ENCODE measurements around the gene C16orf89.

C16orf89 gene

GRCh38 chr16:5027575-5028235 lies 38.1 kb downstream of the C16orf89 start:
- no peak for DNase-seq

DNA sequence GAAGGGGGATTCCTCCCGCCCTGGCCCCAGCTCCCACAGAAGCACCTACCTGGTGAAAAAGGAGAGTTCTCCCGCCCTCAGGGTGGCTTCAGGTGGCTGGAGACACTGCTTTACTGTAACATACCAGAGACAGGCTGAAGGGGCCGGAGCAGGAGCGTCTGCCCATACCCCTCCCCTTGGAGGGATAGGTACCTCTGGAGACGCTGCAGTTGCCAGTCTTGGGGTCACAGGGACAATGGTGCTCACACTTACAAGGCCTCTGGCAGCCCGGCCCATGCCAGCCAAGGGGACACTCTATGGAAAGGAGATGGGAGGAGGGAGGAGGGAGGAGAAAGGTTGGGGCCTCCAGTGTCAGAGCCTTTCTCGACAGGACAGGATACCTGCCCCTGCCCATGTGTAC lies 38.7 kb downstream of the C16orf89 start:
- no peak for DNase-seq

DNA sequence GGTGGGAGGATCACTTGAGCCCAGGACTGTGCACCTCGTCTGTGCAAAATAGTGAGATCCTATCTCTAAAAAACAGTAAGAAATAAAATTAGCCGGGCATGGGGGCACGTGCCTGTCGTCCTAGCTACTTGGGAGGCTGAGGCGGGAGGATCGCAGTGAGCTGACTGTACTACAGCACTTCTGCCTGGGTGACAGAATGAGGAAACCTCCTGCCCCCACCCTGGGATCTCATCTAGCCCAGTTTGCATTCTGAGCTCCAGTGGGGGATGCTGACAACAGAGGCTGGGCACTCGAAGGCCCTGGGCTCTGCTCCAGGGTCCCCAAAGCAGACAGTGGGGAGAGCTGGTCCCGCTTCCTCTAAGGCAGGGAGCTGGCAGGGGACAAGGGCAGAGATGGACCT lies 39.1 kb downstream of the C16orf89 start:
- no peak for DNase-seq

- peak in 1 of 2 donors; percentile 4 for DNase-seq
Observed at GRCh38 chr16:5025171-5025632, 40.6 kb downstream of the C16orf89 start.

DNA sequence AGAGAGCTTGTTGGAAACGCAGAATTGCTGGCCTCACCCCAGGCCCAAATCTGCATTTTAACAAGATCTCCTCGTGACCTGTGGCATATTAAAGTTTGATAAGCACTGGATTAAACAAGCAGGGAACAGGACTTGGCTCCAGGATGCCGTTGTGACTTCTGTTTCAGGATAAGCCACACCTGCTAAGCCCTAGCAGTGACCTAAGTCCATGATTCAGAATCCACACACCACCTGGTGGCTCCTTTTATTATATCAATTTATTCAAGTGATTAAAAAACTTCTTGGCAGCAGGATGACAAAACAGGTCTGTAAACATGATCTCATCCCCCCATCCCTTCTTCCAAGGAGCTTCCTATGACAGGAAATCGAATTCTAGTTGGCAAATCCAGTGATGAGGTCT lies 41.1 kb downstream of the C16orf89 start:
- DNase-seq: no peak

- DNase-seq: no peak
Observed at GRCh38 chr16:5022521-5022920, 43.2 kb downstream of the C16orf89 start.

GRCh38 chr16:5020551-5020950 lies 45.2 kb downstream of the C16orf89 start:
- no peak for DNase-seq

DNA sequence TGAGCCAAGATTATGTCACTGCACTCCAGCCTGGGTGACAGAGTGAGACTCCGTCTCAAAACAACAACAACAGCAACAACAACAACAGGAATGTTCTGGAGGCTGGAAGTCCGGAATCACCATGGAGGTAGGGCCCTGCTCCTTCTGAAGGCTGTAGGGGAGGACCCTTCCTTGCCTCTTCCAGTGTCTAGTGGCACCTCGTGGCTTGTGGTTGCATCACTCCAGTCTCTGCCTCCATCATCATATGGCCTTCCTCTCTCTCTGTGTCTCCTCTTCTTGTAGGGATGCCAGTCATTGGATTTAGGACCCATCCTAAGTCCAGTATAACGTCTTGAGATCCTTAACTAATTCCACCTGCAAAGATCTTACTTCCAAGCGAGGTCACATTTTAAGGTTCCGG lies 46.0 kb downstream of the C16orf89 start:
- no peak for DNase-seq

GRCh38 chr16:5018793-5019192 lies 47.0 kb downstream of the C16orf89 start:
- DNase-seq: no peak

DNA sequence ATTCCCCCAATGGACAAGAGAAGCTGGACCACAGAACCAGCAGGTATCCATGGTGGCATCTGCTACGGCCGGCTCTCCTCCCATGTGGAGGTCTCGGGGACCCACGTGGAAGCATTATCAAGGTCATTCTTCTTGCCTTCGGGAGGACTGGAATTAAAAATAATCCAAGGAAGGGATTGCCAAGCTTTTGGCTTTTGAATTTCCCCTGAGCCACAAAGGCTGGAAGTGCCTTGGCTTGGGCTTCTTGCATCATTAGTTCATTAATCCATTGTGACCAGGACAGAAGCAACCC lies 48.1 kb downstream of the C16orf89 start:
- DNase-seq: no peak

GRCh38 chr16:5016967-5017677 lies 48.6 kb downstream of the C16orf89 start:
- no peak for DNase-seq

DNA sequence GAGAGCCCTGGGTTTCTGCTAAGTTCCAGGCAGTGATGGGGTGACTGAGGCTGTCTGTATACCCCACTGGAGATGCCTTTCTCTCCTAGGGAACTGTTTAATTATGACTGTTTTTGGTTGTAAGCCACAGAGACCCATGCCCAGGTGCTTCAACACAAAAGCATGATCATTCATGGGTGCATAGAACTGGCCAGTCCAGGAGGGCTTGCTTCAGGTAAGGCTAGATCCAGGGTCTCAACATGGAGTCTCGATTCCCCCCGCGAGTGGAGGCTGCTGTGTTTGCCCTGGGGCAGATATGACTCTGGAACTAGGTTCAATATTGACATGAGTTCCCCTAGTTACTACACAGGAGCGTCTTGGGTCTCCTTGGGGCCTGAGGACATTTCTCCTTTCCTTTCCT lies 49.9 kb downstream of the C16orf89 start:
- no peak for DNase-seq

DNA sequence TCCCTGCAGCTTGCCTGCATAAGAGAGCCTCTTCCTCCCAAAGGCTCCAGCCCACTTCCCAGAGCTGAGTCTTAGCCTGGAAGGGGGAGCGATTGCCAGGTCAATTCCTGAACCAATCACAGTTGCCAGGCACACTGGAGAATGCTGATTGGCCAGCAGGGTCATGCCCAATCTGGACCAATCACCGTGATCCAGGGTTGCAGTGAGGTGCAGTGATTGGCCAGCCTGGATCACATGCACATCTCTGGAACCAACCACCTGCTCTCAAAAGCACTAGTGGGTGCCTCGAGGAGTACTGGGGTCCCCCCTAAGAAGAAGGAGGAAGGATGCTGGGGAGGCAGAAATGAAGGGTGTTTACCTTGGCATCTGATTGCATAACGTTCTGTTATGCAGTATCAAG lies 50.4 kb downstream of the C16orf89 start:
- no peak for DNase-seq

GRCh38 chr16:5012887-5013286 lies 52.9 kb downstream of the C16orf89 start:
- no peak for DNase-seq

DNA sequence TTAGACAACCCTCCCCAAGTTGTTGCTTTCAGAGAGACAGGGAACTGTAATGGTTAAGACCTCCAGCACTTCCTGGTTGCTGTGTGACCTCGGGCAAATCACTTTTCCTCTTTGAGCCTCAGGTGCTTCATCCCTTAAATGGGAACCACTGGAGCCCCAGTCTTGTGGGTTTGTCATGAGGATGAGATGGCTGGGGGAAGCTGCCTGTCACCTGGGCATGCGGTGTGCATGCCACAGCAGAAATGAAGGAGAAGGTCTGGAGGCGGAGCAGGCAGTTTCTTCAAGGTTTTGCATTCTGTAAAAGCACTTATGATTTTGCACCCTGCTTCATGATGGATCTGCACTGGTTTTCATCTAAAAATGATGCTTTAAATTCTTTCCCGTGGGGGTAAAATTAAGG lies 54.1 kb downstream of the C16orf89 start:
- DNase-seq: no peak

GRCh38 chr16:5010576-5011329 lies 55.0 kb downstream of the C16orf89 start:
- no peak for DNase-seq

- no peak for DNase-seq
Observed at GRCh38 chr16:5008311-5008731, 57.4 kb downstream of the C16orf89 start.

DNA sequence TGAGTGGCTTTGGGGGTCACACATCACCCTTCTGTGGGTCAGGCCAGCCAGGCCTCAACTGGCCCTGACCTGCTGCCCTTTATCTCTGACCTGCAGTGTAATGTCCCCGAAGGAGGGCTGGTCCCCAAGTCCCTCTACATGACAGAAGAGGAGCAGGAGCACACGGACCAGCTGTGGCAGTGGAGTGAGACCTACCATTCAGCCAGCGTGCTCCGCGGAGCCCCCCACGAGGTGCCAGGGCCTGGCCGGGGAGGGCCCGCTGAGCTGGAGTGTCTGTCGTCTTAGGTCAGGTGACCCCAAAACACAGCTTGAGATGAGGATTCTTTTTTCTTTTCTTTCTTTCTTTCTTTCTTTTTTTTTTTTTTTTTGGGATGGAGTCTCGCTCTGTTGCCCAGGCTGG lies 58.5 kb downstream of the C16orf89 start:
- DNase-seq: no peak

GRCh38 chr16:5006348-5007193 lies 59.2 kb downstream of the C16orf89 start:
- DNase-seq: no peak

DNA sequence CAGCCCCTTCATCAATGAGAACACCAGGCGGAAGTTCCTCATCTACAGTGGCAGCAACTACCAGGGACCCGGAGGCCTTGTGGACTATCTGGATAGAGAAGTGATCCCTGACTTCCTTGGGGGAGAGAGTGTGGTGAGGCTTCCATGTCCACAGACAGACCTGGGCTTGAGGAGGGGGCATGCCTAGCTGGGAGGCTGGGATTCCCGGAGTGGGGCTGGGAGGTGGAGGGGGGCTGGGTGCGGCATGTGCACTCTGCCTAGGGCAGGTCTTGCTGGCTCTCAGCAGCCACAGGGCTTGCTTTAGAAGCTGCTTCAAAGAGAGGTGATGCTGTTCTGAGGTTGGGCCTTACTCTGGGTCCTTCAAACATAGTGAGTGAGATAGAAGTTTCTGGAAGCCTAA lies 59.8 kb downstream of the C16orf89 start:
- no peak for DNase-seq

- no peak for DNase-seq
Observed at GRCh38 chr16:5004311-5004710, 61.4 kb downstream of the C16orf89 start.

- no peak for DNase-seq
Observed at GRCh38 chr16:5003828-5004227, 61.9 kb downstream of the C16orf89 start.

DNA sequence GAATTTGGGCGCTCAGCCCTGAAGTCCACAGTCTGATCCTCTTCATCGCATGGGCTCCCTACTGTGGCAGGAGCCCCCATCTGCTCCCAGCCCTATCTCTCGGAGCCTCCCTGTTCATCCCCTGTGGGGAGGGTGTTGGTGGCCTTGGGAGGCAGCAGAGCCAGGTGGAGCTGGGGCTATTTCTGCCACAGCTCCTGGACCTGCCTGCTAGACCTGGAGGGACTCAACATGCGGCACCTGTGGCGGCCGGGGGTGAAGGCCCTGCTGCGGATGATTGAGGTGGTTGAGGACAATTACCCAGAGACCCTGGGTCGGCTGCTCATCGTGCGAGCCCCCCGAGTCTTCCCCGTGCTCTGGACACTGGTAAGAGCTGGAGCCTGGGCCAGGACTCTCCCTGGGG lies 62.5 kb downstream of the C16orf89 start:
- DNase-seq: no peak
